ENCODE measurements around the gene CNOT10.

CNOT10 gene

GRCh38 chr3:32814361-32814760 is 129.4 kb downstream of the CNOT10 start:
- Mint-ChIP-seq H3K9me3 (no peaks in the 10 kb centered on the region), H3K4me1 (ENCODE audit: low read depth) (peaks cover 24% of the 10 kb centered on the region), H3K27me3 (peaks cover 56% of the 10 kb centered on the region), H3K36me3 (ENCODE audit: low read depth) (no peaks in the 10 kb centered on the region), H3K27ac (no peak overlapping the region), H3K4me3 (no peak overlapping the region)

- no peaks in the 10 kb centered on the region for H3K36me3 Mint-ChIP-seq (ENCODE audit: low read depth)
- H3K27me3 Mint-ChIP-seq = peaks cover 72% of the 10 kb centered on the region
Observed at GRCh38 chr3:32815841-32816438, 131.0 kb downstream of the CNOT10 start.

GRCh38 chr3:32816439-32817256 is 131.7 kb downstream of the CNOT10 start:
- peaks cover 73% of the 10 kb centered on the region for H3K27me3 Mint-ChIP-seq
- H3K4me3 Mint-ChIP-seq = peak overlapping the region; percentile 63
- no peaks in the 10 kb centered on the region for H3K9me3 Mint-ChIP-seq
- H3K36me3 Mint-ChIP-seq (ENCODE audit: low read depth) = no peaks in the 10 kb centered on the region
- peaks cover 24% of the 10 kb centered on the region for H3K4me1 Mint-ChIP-seq (ENCODE audit: low read depth)
- H3K27ac Mint-ChIP-seq = no peak overlapping the region

More at GRCh38 chr3:32815841-32816438, 131.0 kb downstream of the CNOT10 start:
- H3K27ac Mint-ChIP-seq = no peak overlapping the region
- H3K4me1 Mint-ChIP-seq (ENCODE audit: low read depth) = peaks cover 24% of the 10 kb centered on the region
- no peaks in the 10 kb centered on the region for H3K9me3 Mint-ChIP-seq
- H3K4me3 Mint-ChIP-seq = peak overlapping the region; percentile 0

- H3K4me1 Mint-ChIP-seq (ENCODE audit: low read depth) = peaks cover 24% of the 10 kb centered on the region
- H3K27ac Mint-ChIP-seq = no peak overlapping the region
- H3K4me3 Mint-ChIP-seq = peak overlapping the region; percentile 70
- no peaks in the 10 kb centered on the region for H3K36me3 Mint-ChIP-seq (ENCODE audit: low read depth)
- peaks cover 71% of the 10 kb centered on the region for H3K27me3 Mint-ChIP-seq
- H3K9me3 Mint-ChIP-seq = no peaks in the 10 kb centered on the region
Observed at GRCh38 chr3:32817257-32817557, 132.2 kb downstream of the CNOT10 start.

- Mint-ChIP-seq H3K4me3 (peak within 1 kb of the TSS; percentile 70), H3K27ac (peak within 1 kb of the TSS; percentile 54), H3K9me3 (no peaks in the 10 kb centered on the region), H3K27me3 (peaks cover 71% of the 10 kb centered on the region), H3K36me3 (ENCODE audit: low read depth) (no peaks in the 10 kb centered on the region), H3K4me1 (ENCODE audit: low read depth) (peaks cover 24% of the 10 kb centered on the region)
Observed at GRCh38 chr3:32817558-32818228, 132.7 kb downstream of the CNOT10 start, which contains the start of gene TRIM71. Gene TRIM71, plus strand, starts transcription at chr3:32817997. Its CDS starts 84 bp downstream, at chr3:32818081.

- peaks cover 24% of the 10 kb centered on the region for H3K4me1 Mint-ChIP-seq (ENCODE audit: low read depth)
- no peaks in the 10 kb centered on the region for H3K9me3 Mint-ChIP-seq
- no peaks in the 10 kb centered on the region for H3K36me3 Mint-ChIP-seq (ENCODE audit: low read depth)
- H3K27me3 Mint-ChIP-seq = peaks cover 70% of the 10 kb centered on the region
- H3K4me3 Mint-ChIP-seq = peak overlapping the region; percentile 62
- H3K27ac Mint-ChIP-seq = peak overlapping the region; percentile 45
Observed at GRCh38 chr3:32818229-32818969, 133.4 kb downstream of the CNOT10 start.

GRCh38 chr3:32818970-32819511 is 134.1 kb downstream of the CNOT10 start:
- Mint-ChIP-seq H3K4me1 (ENCODE audit: low read depth) (peaks cover 24% of the 10 kb centered on the region), H3K9me3 (no peaks in the 10 kb centered on the region), H3K4me3 (peak overlapping the region; percentile 62), H3K27me3 (peaks cover 69% of the 10 kb centered on the region), H3K36me3 (ENCODE audit: low read depth) (no peaks in the 10 kb centered on the region), H3K27ac (peak overlapping the region; percentile 45)

- Mint-ChIP-seq H3K4me1 (ENCODE audit: low read depth) (peaks cover 21% of the 10 kb centered on the region), H3K36me3 (ENCODE audit: low read depth) (no peaks in the 10 kb centered on the region), H3K4me3 (no peak overlapping the region), H3K27ac (no peak overlapping the region), H3K9me3 (no peaks in the 10 kb centered on the region), H3K27me3 (peaks cover 62% of the 10 kb centered on the region)
Observed at GRCh38 chr3:32819551-32820348, 134.8 kb downstream of the CNOT10 start.

GRCh38 chr3:32820430-32820829 is 135.4 kb downstream of the CNOT10 start:
- H3K27ac Mint-ChIP-seq = no peak overlapping the region

GRCh38 chr3:32820971-32821685 is 136.1 kb downstream of the CNOT10 start:
- Mint-ChIP-seq H3K4me3 (no peak overlapping the region), H3K9me3 (no peaks in the 10 kb centered on the region), H3K27ac (no peak overlapping the region), H3K4me1 (ENCODE audit: low read depth) (peaks cover 20% of the 10 kb centered on the region), H3K27me3 (peaks cover 55% of the 10 kb centered on the region), H3K36me3 (ENCODE audit: low read depth) (no peaks in the 10 kb centered on the region)

More at GRCh38 chr3:32820430-32820829, 135.4 kb downstream of the CNOT10 start:
- Mint-ChIP-seq H3K4me1 (ENCODE audit: low read depth) (peaks cover 20% of the 10 kb centered on the region), H3K4me3 (no peak overlapping the region), H3K9me3 (no peaks in the 10 kb centered on the region), H3K27me3 (peaks cover 61% of the 10 kb centered on the region), H3K36me3 (ENCODE audit: low read depth) (no peaks in the 10 kb centered on the region)

GRCh38 chr3:32821686-32822296 is 136.8 kb downstream of the CNOT10 start:
- H3K4me1 Mint-ChIP-seq (ENCODE audit: low read depth) = peaks cover 16% of the 10 kb centered on the region
- H3K9me3 Mint-ChIP-seq = no peaks in the 10 kb centered on the region
- H3K36me3 Mint-ChIP-seq (ENCODE audit: low read depth) = no peaks in the 10 kb centered on the region
- peaks cover 49% of the 10 kb centered on the region for H3K27me3 Mint-ChIP-seq
- no peak overlapping the region for H3K4me3 Mint-ChIP-seq
- H3K27ac Mint-ChIP-seq = no peak overlapping the region

- H3K27me3 Mint-ChIP-seq = peaks cover 40% of the 10 kb centered on the region
- no peaks in the 10 kb centered on the region for H3K9me3 Mint-ChIP-seq
- no peaks in the 10 kb centered on the region for H3K36me3 Mint-ChIP-seq (ENCODE audit: low read depth)
- peaks cover 9% of the 10 kb centered on the region for H3K4me1 Mint-ChIP-seq (ENCODE audit: low read depth)
- no peak overlapping the region for H3K4me3 Mint-ChIP-seq
- H3K27ac Mint-ChIP-seq = no peak overlapping the region
Observed at GRCh38 chr3:32822609-32823498, 137.9 kb downstream of the CNOT10 start.

Measured in stimulated activated naive CD8-positive, alpha-beta T cell treated with anti-CD3 and anti-CD28 coated beads, Interleukin-15, Interleukin-2, amounts not matched to agents 100 ng/mL and 50 ng/mL, for 24 hours (primary cell).